Adrenal gland (tissue), 5 donors: ENCODE results near the gene B3GLCT.

Experiments used
- POLR2A ChIP-seq, 2 donors: fragments of 450-650 bp; IDR thresholded peaks; one replicate each; pipeline ENCODE4 v1.6.1; 2017; ENCODE audit warnings: antibody characterized with exemption in 2 of 2, mild to moderate bottlenecking in 2 of 2, moderate library complexity in 1 of 2
- TF ChIP-seq, protein P1 (sequence below), 6 experiments: fragments of 450-650 bp in 4 of 6; fragments of 200-600 bp in 2 of 6; sonication (generic) in 1 of 6; IDR thresholded peaks; 1 replicate in 5 of 6; 2 replicates in 1 of 6; pipeline versions ENCODE4 v1.5.1 to v1.8.0; 2016 to 2021; ENCODE audit warnings: antibody characterized with exemption in 6 of 6, mild to moderate bottlenecking in 2 of 6, moderate library complexity in 1 of 6
- donor health status: DM: no; HTN: no; CAD: no.

DNA sequence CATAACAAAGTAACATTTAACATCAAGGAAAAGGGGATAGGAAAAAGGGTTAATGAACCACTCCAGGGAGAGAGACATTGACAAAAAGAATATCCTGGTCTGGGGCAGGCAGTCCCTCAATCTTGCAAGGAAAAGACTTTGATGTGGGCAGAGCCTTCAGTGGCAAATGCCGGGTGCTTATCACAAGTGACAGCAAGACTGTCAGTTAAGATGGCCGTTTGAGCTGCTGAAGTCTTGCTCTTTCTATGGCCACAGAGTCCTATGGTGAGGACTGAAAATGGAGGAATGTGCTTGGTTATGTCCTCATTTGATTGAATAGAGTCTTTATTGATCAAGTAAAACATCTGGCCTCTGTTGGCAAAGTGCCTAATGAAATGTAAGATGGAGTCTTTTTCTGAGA lies 112.1 kb downstream of the B3GLCT start:
- TF ChIP-seq, protein P1, sequence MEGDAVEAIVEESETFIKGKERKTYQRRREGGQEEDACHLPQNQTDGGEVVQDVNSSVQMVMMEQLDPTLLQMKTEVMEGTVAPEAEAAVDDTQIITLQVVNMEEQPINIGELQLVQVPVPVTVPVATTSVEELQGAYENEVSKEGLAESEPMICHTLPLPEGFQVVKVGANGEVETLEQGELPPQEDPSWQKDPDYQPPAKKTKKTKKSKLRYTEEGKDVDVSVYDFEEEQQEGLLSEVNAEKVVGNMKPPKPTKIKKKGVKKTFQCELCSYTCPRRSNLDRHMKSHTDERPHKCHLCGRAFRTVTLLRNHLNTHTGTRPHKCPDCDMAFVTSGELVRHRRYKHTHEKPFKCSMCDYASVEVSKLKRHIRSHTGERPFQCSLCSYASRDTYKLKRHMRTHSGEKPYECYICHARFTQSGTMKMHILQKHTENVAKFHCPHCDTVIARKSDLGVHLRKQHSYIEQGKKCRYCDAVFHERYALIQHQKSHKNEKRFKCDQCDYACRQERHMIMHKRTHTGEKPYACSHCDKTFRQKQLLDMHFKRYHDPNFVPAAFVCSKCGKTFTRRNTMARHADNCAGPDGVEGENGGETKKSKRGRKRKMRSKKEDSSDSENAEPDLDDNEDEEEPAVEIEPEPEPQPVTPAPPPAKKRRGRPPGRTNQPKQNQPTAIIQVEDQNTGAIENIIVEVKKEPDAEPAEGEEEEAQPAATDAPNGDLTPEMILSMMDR (IDR thresholded peaks at IDR 0.05): no peak
- TF ChIP-seq POLR2A (IDR thresholded peaks at IDR 0.05): no peak
